Stimulated activated naive CD4-positive, alpha-beta T cell (primary cell): ENCODE data around the gene ANKRD17.
"Not testable (repeated sequence)": the region's sequence is repeated elsewhere in the genome, so short reads cannot be mapped to it uniquely, and the experiment has no call there.

ENCODE experiments used
- DNase-seq, 6 experiments: peaks; one replicate each; lab custom pipeline; 2025; lab: John Stamatoyannopoulos, UW

ANKRD17 gene

GRCh38 chr4:73248416-73248815 lies 10.2 kb downstream of the ANKRD17 start:
- no peak for DNase-seq

GRCh38 chr4:73247100-73247499 lies 11.5 kb downstream of the ANKRD17 start:
- no peak for DNase-seq

GRCh38 chr4:73245955-73246354 lies 12.6 kb downstream of the ANKRD17 start:
- DNase-seq = no peak

GRCh38 chr4:73244945-73245601 lies 13.5 kb downstream of the ANKRD17 start:
- DNase-seq = no peak

- no peak for DNase-seq
These were observed 21.6 kb downstream of the ANKRD17 start for GRCh38 chr4:73237044-73237443.

- DNase-seq = no peak
These were observed 22.4 kb downstream of the ANKRD17 start for GRCh38 chr4:73236151-73236550.

GRCh38 chr4:73234712-73235111 lies 23.9 kb downstream of the ANKRD17 start:
- DNase-seq = no peak

- DNase-seq = no peak
These were observed 26.8 kb downstream of the ANKRD17 start for GRCh38 chr4:73231518-73232487.

GRCh38 chr4:73230865-73231517 lies 27.6 kb downstream of the ANKRD17 start:
- DNase-seq = no peak

GRCh38 chr4:73228800-73229199 lies 29.8 kb downstream of the ANKRD17 start:
- DNase-seq = not testable (repeated sequence)

- no peak for DNase-seq
These were observed 33.7 kb downstream of the ANKRD17 start for GRCh38 chr4:73224886-73225285.

GRCh38 chr4:73223258-73223650 lies 35.3 kb downstream of the ANKRD17 start:
- DNase-seq = no peak

- DNase-seq = peak; percentile 2 to 83 (median 66)
These were observed 35.9 kb downstream of the ANKRD17 start for GRCh38 chr4:73222466-73223257.

- no peak for DNase-seq
These were observed 36.9 kb downstream of the ANKRD17 start for GRCh38 chr4:73221734-73222133.

GRCh38 chr4:73220815-73221214 lies 37.8 kb downstream of the ANKRD17 start:
- DNase-seq = no peak

- no peak for DNase-seq
These were observed 44.5 kb downstream of the ANKRD17 start for GRCh38 chr4:73213916-73214653.

GRCh38 chr4:73212982-73213730 lies 45.4 kb downstream of the ANKRD17 start:
- DNase-seq = no peak

GRCh38 chr4:73211968-73212367 lies 46.6 kb downstream of the ANKRD17 start:
- DNase-seq = no peak

GRCh38 chr4:73208376-73208775 lies 50.2 kb downstream of the ANKRD17 start:
- DNase-seq = no peak

GRCh38 chr4:73206236-73206635 lies 52.4 kb downstream of the ANKRD17 start:
- no peak for DNase-seq
